HG03045 (cell line): ENCODE data around the gene PTPN9.
A peak's percentile ranks its signal among the peaks of the same experiment; 100 is the strongest.
"Not testable (repeated sequence)": the region's sequence is repeated elsewhere in the genome, so short reads cannot be mapped to it uniquely, and the experiment has no call there.

Experiments used
- ATAC-seq: cut with Tn5 transposase; IDR thresholded peaks from one replicate; pipeline ENCODE4 v1.9.1; 2021; ENCODE audit warnings: mild to moderate bottlenecking, moderate library complexity; ENCODE audit not compliant: unreplicated experiment

Gene PTPN9

GRCh38 chr15:75583701-75584100 lies 4.6 kb upstream of the PTPN9 start:
- no peak for ATAC-seq

- ATAC-seq = not testable (repeated sequence)
Observed at GRCh38 chr15:75582943-75583342, 3.8 kb upstream of the PTPN9 start.

GRCh38 chr15:75578173-75578947 lies 755 bp downstream of the PTPN9 start:
- ATAC-seq = peak; percentile 45

- ATAC-seq = no peak
Observed at GRCh38 chr15:75577401-75578172, 1.5 kb downstream of the PTPN9 start.

- ATAC-seq = no peak
Observed at GRCh38 chr15:75573648-75574384, 5.3 kb downstream of the PTPN9 start.

GRCh38 chr15:75570126-75570845 lies 8.8 kb downstream of the PTPN9 start:
- ATAC-seq = no peak

- ATAC-seq = no peak
Observed at GRCh38 chr15:75565062-75565970, 13.8 kb downstream of the PTPN9 start.

- no peak for ATAC-seq
Observed at GRCh38 chr15:75561888-75562287, 17.2 kb downstream of the PTPN9 start.

GRCh38 chr15:75559360-75559759 lies 19.8 kb downstream of the PTPN9 start:
- not testable (repeated sequence) for ATAC-seq

- ATAC-seq = not testable (repeated sequence)
Observed at GRCh38 chr15:75558955-75559354, 20.2 kb downstream of the PTPN9 start.

- ATAC-seq = no peak
Observed at GRCh38 chr15:75554717-75555116, 24.4 kb downstream of the PTPN9 start.

GRCh38 chr15:75553659-75554058 lies 25.5 kb downstream of the PTPN9 start:
- no peak for ATAC-seq

GRCh38 chr15:75551091-75551490 lies 28.0 kb downstream of the PTPN9 start:
- no peak for ATAC-seq

- no peak for ATAC-seq
Observed at GRCh38 chr15:75545064-75545463, 34.1 kb downstream of the PTPN9 start.

GRCh38 chr15:75544359-75544758 lies 34.8 kb downstream of the PTPN9 start:
- ATAC-seq = no peak

GRCh38 chr15:75542949-75543545 lies 36.1 kb downstream of the PTPN9 start:
- ATAC-seq = not testable (repeated sequence)

- ATAC-seq = no peak
Observed at GRCh38 chr15:75542386-75542797, 36.7 kb downstream of the PTPN9 start.

- no peak for ATAC-seq
Observed at GRCh38 chr15:75538376-75538775, 40.7 kb downstream of the PTPN9 start.

GRCh38 chr15:75533945-75534344 lies 45.2 kb downstream of the PTPN9 start:
- no peak for ATAC-seq
